Measurements from ENCODE around the gene TRIM69.
A peak's percentile ranks its signal among the peaks of the same experiment; 100 is the strongest.
"Not testable (repeated sequence)": the region's sequence is repeated elsewhere in the genome, so short reads cannot be mapped to it uniquely, and the experiment has no call there.

TRIM69 gene

GRCh38 chr15:44715797-44716334 is 20.5 kb upstream of the TRIM69 start:
- no peak for DNase-seq (ENCODE audit: low read depth in 1 of 2, low spot score in 1 of 2)

- DNase-seq (ENCODE audit: low read depth in 1 of 2, low spot score in 1 of 2): no peak
Observed at GRCh38 chr15:44716983-44717602, 19.2 kb upstream of the TRIM69 start.

GRCh38 chr15:44718180-44718926 is 18.0 kb upstream of the TRIM69 start:
- no peak for DNase-seq (ENCODE audit: low read depth in 1 of 2, low spot score in 1 of 2)

GRCh38 chr15:44718927-44719292 is 17.4 kb upstream of the TRIM69 start:
- no peak for DNase-seq (ENCODE audit: low read depth in 1 of 2, low spot score in 1 of 2)

- DNase-seq (ENCODE audit: low read depth in 1 of 2, low spot score in 1 of 2): no peak
Observed at GRCh38 chr15:44719293-44719999, 16.9 kb upstream of the TRIM69 start.

- not testable (repeated sequence) for DNase-seq (ENCODE audit: low read depth in 1 of 2, low spot score in 1 of 2)
Observed at GRCh38 chr15:44720000-44720435, 16.3 kb upstream of the TRIM69 start.

- DNase-seq (ENCODE audit: low read depth in 1 of 2, low spot score in 1 of 2): no peak
Observed at GRCh38 chr15:44720460-44721176, 15.7 kb upstream of the TRIM69 start.

- DNase-seq (ENCODE audit: low read depth in 1 of 2, low spot score in 1 of 2): no peak
Observed at GRCh38 chr15:44722011-44722410, 14.3 kb upstream of the TRIM69 start.

GRCh38 chr15:44726136-44726535 is 10.2 kb upstream of the TRIM69 start:
- DNase-seq (ENCODE audit: low read depth in 1 of 2, low spot score in 1 of 2): no peak

GRCh38 chr15:44726568-44727484 is 9.5 kb upstream of the TRIM69 start:
- DNase-seq (ENCODE audit: low read depth in 1 of 2, low spot score in 1 of 2): peak; percentile 41 to 63

GRCh38 chr15:44727485-44728231 is 8.7 kb upstream of the TRIM69 start:
- DNase-seq (ENCODE audit: low read depth in 1 of 2, low spot score in 1 of 2): no peak

- not testable (repeated sequence) for DNase-seq (ENCODE audit: low read depth in 1 of 2, low spot score in 1 of 2)
Observed at GRCh38 chr15:44728232-44728575, 8.1 kb upstream of the TRIM69 start.

- DNase-seq (ENCODE audit: low read depth in 1 of 2, low spot score in 1 of 2): peak; percentile 81 to 89
Observed at GRCh38 chr15:44728576-44729407, 7.5 kb upstream of the TRIM69 start.

- no peak for DNase-seq (ENCODE audit: low read depth in 1 of 2, low spot score in 1 of 2)
Observed at GRCh38 chr15:44729408-44730127, 6.8 kb upstream of the TRIM69 start.

GRCh38 chr15:44734839-44735481 is 1.4 kb upstream of the TRIM69 start:
- DNase-seq (ENCODE audit: low read depth in 1 of 2, low spot score in 1 of 2): no peak

GRCh38 chr15:44735482-44736180 is 697 bp upstream of the TRIM69 start:
- DNase-seq (ENCODE audit: low read depth in 1 of 2, low spot score in 1 of 2): no peak
